WTC11 (cell line): ENCODE results near the gene KRI1. TPM values are rescaled to one million over a fixed set of nuclear protein-coding genes. Genes with fewer than 3 reads are reported as not detected.

Experiments
- ATAC-seq: fragments of 200-7000 bp; cut with Tn5 transposase; 2 replicates; pipeline ENCODE4 v1.10.0; 2021; ENCODE audit warnings: mild to moderate bottlenecking, moderate library complexity
- CTCF ChIA-PET: fragments of 300-600 bp; sonication (Branson Sonifier 250); formaldehyde crosslinking; loops from one replicate; lab custom pipeline; 2021; ENCODE audit warnings: antibody characterized with exemption; lab: Charles Lee
- POLR2A ChIA-PET: fragments of 350-600 bp; sonication (Branson Sonifier 250); formaldehyde crosslinking; loops from one replicate; lab custom pipeline; 2021; ENCODE audit warnings: antibody characterized with exemption; lab: Charles Lee
- DNase-seq: peaks from one replicate; pipeline ENCODE4 v3.0.0; 2021; ENCODE audit warnings: low spot score
- H3K27ac Mint-ChIP-seq: 2 replicates; pipeline ENCODE4 v1.8.0; 2021; ENCODE audit warnings: mixed read lengths
- H3K27me3 Mint-ChIP-seq: 2 replicates; pipeline ENCODE4 v1.8.0; 2021; ENCODE audit warnings: low read depth, mild to moderate bottlenecking, moderate library complexity, mixed read lengths
- H3K36me3 Mint-ChIP-seq: 2 replicates; pipeline ENCODE4 v1.8.0; 2021; ENCODE audit warnings: mixed read lengths
- H3K4me1 Mint-ChIP-seq: 2 replicates; pipeline ENCODE4 v1.8.0; 2022; ENCODE audit warnings: mixed read lengths
- H3K4me3 Mint-ChIP-seq: 2 replicates; pipeline ENCODE4 v1.8.0; 2021; ENCODE audit warnings: mild to moderate bottlenecking, moderate library complexity, mixed read lengths
- H3K9me3 Mint-ChIP-seq: 2 replicates; pipeline ENCODE4 v1.8.0; 2021; ENCODE audit warnings: mixed read lengths
- CDX4 ChIP-seq: fragments of 250-450 bp; sonication (Bioruptor Pico); IDR thresholded peaks from 2 replicates; pipeline ENCODE4 v1.9.0; 2021; ENCODE audit warnings: moderate library complexity, mild to moderate bottlenecking, inconsistent platforms, borderline replicate concordance
- FOXK1 ChIP-seq: sonication (generic); formaldehyde crosslinking; IDR thresholded peaks from 2 replicates; pipeline ENCODE4 v1.8.0; 2022; ENCODE audit warnings: mild to moderate bottlenecking, moderate library complexity, missing genetic modification reagents
- FOXP1 ChIP-seq: sonication (generic); formaldehyde crosslinking; IDR thresholded peaks from 2 replicates; pipeline ENCODE4 v1.8.0; 2022; ENCODE audit warnings: missing genetic modification reagents, mild to moderate bottlenecking, moderate library complexity, borderline replicate concordance
- JAZF1 ChIP-seq: fragments of 250-450 bp; sonication (Bioruptor Pico); IDR thresholded peaks from 2 replicates; pipeline ENCODE4 v1.9.0; 2021; ENCODE audit warnings: moderate library complexity, mild to moderate bottlenecking, inconsistent platforms
- MAX ChIP-seq: sonication (generic); formaldehyde crosslinking; IDR thresholded peaks from 2 replicates; pipeline ENCODE4 v1.8.0; 2022; ENCODE audit warnings: mild to moderate bottlenecking, missing genetic modification reagents
- NFYB ChIP-seq: sonication (generic); formaldehyde crosslinking; conservative IDR thresholded peaks from 2 replicates; pipeline ENCODE4 v1.8.0; 2022; ENCODE audit warnings: low read depth, missing genetic modification reagents
- NR1H2 ChIP-seq: sonication (generic); formaldehyde crosslinking; IDR thresholded peaks from 2 replicates; pipeline ENCODE4 v1.9.0; 2021; ENCODE audit warnings: mild to moderate bottlenecking, moderate library complexity, missing genetic modification reagents
- NR3C1 ChIP-seq: sonication (generic); formaldehyde crosslinking; conservative IDR thresholded peaks from 2 replicates; pipeline ENCODE4 v1.8.1; 2023; ENCODE audit warnings: low read depth, mild to moderate bottlenecking, missing genetic modification reagents
- RORB ChIP-seq: fragments of 250-450 bp; sonication (Bioruptor Pico); IDR thresholded peaks from 2 replicates; pipeline ENCODE4 v1.9.0; 2021; ENCODE audit warnings: mild to moderate bottlenecking
- SOX15 ChIP-seq: fragments of 250-450 bp; sonication (Bioruptor Pico); IDR thresholded peaks from 2 replicates; pipeline ENCODE4 v1.9.0; 2021; ENCODE audit warnings: mild to moderate bottlenecking
- TCF7 ChIP-seq: sonication (generic); formaldehyde crosslinking; IDR thresholded peaks from 2 replicates; pipeline ENCODE4 v1.8.0; 2022; ENCODE audit warnings: mild to moderate bottlenecking, low read depth, missing genetic modification reagents, moderate library complexity
- ZMAT4 ChIP-seq: fragments of 250-450 bp; sonication (Bioruptor Pico); IDR thresholded peaks from 2 replicates; pipeline ENCODE4 v1.9.0; 2021; ENCODE audit warnings: mild to moderate bottlenecking
- ZNF416 ChIP-seq: fragments of 250-450 bp; sonication (Bioruptor Pico); IDR thresholded peaks from 2 replicates; pipeline ENCODE4 v1.9.0; 2021; ENCODE audit warnings: mild to moderate bottlenecking, inconsistent platforms
- total RNA-seq: library from RNA; stranded (reverse); gene quantifications from 3 replicates; pipeline ENCODE4 v1.2.3, GENCODE V29; 2021
- TF ChIP-seq, protein P1 (sequence below): sonication (generic); formaldehyde crosslinking; IDR thresholded peaks from 2 replicates; pipeline ENCODE4 v1.8.1; 2022; ENCODE audit warnings: low read depth, mild to moderate bottlenecking, moderate library complexity, missing genetic modification reagents, borderline replicate concordance
- TF ChIP-seq, protein P2 (sequence below): fragments of 250-450 bp; sonication (Bioruptor Pico); IDR thresholded peaks from 2 replicates; pipeline ENCODE4 v1.9.0; 2021; ENCODE audit warnings: mild to moderate bottlenecking, borderline replicate concordance
- TF ChIP-seq, protein P3 (sequence below): fragments of 250-450 bp; sonication (Bioruptor Pico); IDR thresholded peaks from 2 replicates; pipeline ENCODE4 v1.9.0; 2021; ENCODE audit warnings: mild to moderate bottlenecking
- TF ChIP-seq, protein P4 (sequence below): sonication (generic); formaldehyde crosslinking; IDR thresholded peaks from 2 replicates; pipeline ENCODE4 v1.8.0; 2022; ENCODE audit warnings: missing genetic modification reagents

KRI1 gene
- total RNA-seq, 1 experiment from 2014 or later = 43.6 TPM

- ChIA-PET CTCF (interaction anchor here (0.5 to 2.0 kb wide), 5 partner anchors 13 to 175 kb away, joined by 4 to 8 read pairs (median 5); no protein-coding TSS in a partner anchor), POLR2A (interaction anchor here (0.6 kb wide), 1 partner anchor 895 kb away, joined by 3 read pairs; no protein-coding TSS in a partner anchor)
- Mint-ChIP-seq H3K4me3 (no peak overlapping the region), H3K36me3 (no peaks in the 10 kb centered on the region), H3K27ac (no peak overlapping the region), H3K27me3 (peaks cover 21% of the 10 kb centered on the region), H3K9me3 (no peaks in the 10 kb centered on the region), H3K4me1 (peaks cover 17% of the 10 kb centered on the region)
- DNase-seq = no peak
- ATAC-seq = no peak
- TF ChIP-seq FOXK1 (CRISPR knock-in tag) (no peak), NR3C1 (CRISPR knock-in tag) (no peak), SOX15 (CRISPR knock-in tag) (no peak), JAZF1 (CRISPR knock-in tag) (no peak), NFYB (CRISPR knock-in tag) (no peak), ZNF416 (CRISPR knock-in tag) (no peak), FOXP1 (CRISPR knock-in tag) (no peak), CDX4 (no peak), RORB (CRISPR knock-in tag) (no peak), ZMAT4 (CRISPR knock-in tag) (no peak), NR1H2 (CRISPR knock-in tag) (no peak)
- TF ChIP-seq, protein P1, sequence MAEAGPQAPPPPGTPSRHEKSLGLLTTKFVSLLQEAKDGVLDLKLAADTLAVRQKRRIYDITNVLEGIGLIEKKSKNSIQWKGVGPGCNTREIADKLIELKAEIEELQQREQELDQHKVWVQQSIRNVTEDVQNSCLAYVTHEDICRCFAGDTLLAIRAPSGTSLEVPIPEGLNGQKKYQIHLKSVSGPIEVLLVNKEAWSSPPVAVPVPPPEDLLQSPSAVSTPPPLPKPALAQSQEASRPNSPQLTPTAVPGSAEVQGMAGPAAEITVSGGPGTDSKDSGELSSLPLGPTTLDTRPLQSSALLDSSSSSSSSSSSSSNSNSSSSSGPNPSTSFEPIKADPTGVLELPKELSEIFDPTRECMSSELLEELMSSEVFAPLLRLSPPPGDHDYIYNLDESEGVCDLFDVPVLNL (CRISPR knock-in tag) = no peak
- TF ChIP-seq, protein P2, sequence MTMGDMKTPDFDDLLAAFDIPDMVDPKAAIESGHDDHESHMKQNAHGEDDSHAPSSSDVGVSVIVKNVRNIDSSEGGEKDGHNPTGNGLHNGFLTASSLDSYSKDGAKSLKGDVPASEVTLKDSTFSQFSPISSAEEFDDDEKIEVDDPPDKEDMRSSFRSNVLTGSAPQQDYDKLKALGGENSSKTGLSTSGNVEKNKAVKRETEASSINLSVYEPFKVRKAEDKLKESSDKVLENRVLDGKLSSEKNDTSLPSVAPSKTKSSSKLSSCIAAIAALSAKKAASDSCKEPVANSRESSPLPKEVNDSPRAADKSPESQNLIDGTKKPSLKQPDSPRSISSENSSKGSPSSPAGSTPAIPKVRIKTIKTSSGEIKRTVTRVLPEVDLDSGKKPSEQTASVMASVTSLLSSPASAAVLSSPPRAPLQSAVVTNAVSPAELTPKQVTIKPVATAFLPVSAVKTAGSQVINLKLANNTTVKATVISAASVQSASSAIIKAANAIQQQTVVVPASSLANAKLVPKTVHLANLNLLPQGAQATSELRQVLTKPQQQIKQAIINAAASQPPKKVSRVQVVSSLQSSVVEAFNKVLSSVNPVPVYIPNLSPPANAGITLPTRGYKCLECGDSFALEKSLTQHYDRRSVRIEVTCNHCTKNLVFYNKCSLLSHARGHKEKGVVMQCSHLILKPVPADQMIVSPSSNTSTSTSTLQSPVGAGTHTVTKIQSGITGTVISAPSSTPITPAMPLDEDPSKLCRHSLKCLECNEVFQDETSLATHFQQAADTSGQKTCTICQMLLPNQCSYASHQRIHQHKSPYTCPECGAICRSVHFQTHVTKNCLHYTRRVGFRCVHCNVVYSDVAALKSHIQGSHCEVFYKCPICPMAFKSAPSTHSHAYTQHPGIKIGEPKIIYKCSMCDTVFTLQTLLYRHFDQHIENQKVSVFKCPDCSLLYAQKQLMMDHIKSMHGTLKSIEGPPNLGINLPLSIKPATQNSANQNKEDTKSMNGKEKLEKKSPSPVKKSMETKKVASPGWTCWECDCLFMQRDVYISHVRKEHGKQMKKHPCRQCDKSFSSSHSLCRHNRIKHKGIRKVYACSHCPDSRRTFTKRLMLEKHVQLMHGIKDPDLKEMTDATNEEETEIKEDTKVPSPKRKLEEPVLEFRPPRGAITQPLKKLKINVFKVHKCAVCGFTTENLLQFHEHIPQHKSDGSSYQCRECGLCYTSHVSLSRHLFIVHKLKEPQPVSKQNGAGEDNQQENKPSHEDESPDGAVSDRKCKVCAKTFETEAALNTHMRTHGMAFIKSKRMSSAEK (CRISPR knock-in tag) = no peak
- TF ChIP-seq, protein P3, sequence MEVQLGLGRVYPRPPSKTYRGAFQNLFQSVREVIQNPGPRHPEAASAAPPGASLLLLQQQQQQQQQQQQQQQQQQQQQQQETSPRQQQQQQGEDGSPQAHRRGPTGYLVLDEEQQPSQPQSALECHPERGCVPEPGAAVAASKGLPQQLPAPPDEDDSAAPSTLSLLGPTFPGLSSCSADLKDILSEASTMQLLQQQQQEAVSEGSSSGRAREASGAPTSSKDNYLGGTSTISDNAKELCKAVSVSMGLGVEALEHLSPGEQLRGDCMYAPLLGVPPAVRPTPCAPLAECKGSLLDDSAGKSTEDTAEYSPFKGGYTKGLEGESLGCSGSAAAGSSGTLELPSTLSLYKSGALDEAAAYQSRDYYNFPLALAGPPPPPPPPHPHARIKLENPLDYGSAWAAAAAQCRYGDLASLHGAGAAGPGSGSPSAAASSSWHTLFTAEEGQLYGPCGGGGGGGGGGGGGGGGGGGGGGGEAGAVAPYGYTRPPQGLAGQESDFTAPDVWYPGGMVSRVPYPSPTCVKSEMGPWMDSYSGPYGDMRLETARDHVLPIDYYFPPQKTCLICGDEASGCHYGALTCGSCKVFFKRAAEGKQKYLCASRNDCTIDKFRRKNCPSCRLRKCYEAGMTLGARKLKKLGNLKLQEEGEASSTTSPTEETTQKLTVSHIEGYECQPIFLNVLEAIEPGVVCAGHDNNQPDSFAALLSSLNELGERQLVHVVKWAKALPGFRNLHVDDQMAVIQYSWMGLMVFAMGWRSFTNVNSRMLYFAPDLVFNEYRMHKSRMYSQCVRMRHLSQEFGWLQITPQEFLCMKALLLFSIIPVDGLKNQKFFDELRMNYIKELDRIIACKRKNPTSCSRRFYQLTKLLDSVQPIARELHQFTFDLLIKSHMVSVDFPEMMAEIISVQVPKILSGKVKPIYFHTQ = no peak
Observed at GRCh38 chr19:10523135-10523636, 42.6 kb downstream of the KRI1 start.

GRCh38 chr19:10521461-10522171, 44.2 kb downstream of the KRI1 start:
- ATAC-seq (no peak), DNase-seq (no peak)
- H3K27ac Mint-ChIP-seq = no peak overlapping the region
- no peaks in the 10 kb centered on the region for H3K36me3 Mint-ChIP-seq
- H3K9me3 Mint-ChIP-seq = no peaks in the 10 kb centered on the region
- peaks cover 32% of the 10 kb centered on the region for H3K27me3 Mint-ChIP-seq
- peaks cover 23% of the 10 kb centered on the region for H3K4me1 Mint-ChIP-seq
- POLR2A ChIA-PET = no interaction called here
- H3K4me3 Mint-ChIP-seq = no peak overlapping the region
- CTCF ChIA-PET = interaction anchor here (1.1 to 2.0 kb wide), 2 partner anchors 11 to 178 kb away, joined by 6 to 8 read pairs; no protein-coding TSS in a partner anchor
- no peak for TF ChIP-seq MAX (CRISPR knock-in tag)
- no peak for TF ChIP-seq FOXP1 (CRISPR knock-in tag)
- TF ChIP-seq, protein P4, sequence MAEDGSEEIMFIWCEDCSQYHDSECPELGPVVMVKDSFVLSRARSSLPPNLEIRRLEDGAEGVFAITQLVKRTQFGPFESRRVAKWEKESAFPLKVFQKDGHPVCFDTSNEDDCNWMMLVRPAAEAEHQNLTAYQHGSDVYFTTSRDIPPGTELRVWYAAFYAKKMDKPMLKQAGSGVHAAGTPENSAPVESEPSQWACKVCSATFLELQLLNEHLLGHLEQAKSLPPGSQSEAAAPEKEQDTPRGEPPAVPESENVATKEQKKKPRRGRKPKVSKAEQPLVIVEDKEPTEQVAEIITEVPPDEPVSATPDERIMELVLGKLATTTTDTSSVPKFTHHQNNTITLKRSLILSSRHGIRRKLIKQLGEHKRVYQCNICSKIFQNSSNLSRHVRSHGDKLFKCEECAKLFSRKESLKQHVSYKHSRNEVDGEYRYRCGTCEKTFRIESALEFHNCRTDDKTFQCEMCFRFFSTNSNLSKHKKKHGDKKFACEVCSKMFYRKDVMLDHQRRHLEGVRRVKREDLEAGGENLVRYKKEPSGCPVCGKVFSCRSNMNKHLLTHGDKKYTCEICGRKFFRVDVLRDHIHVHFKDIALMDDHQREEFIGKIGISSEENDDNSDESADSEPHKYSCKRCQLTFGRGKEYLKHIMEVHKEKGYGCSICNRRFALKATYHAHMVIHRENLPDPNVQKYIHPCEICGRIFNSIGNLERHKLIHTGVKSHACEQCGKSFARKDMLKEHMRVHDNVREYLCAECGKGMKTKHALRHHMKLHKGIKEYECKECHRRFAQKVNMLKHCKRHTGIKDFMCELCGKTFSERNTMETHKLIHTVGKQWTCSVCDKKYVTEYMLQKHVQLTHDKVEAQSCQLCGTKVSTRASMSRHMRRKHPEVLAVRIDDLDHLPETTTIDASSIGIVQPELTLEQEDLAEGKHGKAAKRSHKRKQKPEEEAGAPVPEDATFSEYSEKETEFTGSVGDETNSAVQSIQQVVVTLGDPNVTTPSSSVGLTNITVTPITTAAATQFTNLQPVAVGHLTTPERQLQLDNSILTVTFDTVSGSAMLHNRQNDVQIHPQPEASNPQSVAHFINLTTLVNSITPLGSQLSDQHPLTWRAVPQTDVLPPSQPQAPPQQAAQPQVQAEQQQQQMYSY (CRISPR knock-in tag) = no peak
- no peak for TF ChIP-seq TCF7
- TF ChIP-seq RORB (CRISPR knock-in tag) = no peak
